HG03558 (cell line): ENCODE results near the gene BPIFA3.
"Not testable (repeated sequence)": the region's sequence is repeated elsewhere in the genome, so short reads cannot be mapped to it uniquely, and the experiment has no call there.

ENCODE experiments used
- ATAC-seq: cut with Tn5 transposase; IDR thresholded peaks from one replicate; pipeline ENCODE4 v1.9.1; 2021; ENCODE audit warnings: moderate number of reproducible peaks; ENCODE audit not compliant: unreplicated experiment; ENCODE audit errors: extremely low read depth

BPIFA3 gene

DNA sequence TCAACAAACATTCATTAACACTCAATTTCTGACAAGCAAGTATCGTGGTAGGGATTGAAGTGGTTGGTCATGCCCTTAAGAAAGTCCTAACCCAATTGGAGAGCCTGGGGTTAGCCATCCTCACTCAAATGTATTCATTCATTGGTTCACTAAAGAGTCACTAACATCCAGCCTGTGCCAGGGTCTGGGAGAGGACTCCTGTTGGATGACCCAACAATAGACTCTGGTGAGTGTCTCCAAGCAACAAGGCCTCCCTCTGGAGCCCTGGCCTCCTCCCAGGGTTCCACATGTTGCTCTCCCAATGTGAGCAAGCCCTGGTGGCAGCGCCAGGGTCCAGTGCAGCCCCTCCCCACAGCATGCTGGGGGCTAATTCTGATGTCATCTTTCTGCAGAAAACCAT lies at the start of gene BPIFA3:
BPIFA3 (plus strand) TSS at position 301 of the 400 bp plus-strand sequence. CDS start 185 bp downstream, outside the sequence.
- ATAC-seq = no peak

- no peak for ATAC-seq
These were observed 49.3 kb upstream of the BPIFA3 start, which contains the start of gene BPIFA2 for GRCh38 chr20:33167859-33168258. Gene BPIFA2, plus strand, starts transcription at chr20:33168159. Its CDS starts 987 bp downstream, at chr20:33169146.

DNA sequence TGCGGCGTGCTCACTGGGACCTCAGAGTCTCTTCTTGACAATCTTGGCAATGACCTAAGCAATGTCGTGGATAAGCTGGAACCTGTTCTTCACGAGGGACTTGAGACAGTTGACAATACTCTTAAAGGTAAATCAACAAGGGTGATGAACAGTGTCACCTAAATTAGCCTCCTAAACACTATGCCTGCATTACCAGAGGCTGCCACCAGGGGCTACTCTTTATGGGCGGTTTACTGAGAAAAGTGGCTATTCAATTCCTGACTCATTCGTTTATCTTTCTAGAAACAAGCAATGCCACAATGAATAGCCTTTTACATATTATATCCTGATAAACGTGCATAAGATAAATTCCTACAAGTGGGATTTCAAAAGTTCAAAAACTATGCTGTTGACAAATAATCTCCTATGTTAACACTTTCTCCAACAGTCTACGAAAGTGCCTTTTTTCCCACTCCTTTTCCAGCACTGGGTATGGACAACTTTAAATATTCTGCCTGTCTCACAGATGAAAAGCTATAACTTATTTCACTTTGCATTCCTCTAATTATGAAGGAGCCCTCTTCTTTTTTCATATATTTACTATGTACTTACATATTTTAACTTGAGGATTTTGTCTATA lies 47.9 kb upstream of the BPIFA3 start:
- no peak for ATAC-seq

DNA sequence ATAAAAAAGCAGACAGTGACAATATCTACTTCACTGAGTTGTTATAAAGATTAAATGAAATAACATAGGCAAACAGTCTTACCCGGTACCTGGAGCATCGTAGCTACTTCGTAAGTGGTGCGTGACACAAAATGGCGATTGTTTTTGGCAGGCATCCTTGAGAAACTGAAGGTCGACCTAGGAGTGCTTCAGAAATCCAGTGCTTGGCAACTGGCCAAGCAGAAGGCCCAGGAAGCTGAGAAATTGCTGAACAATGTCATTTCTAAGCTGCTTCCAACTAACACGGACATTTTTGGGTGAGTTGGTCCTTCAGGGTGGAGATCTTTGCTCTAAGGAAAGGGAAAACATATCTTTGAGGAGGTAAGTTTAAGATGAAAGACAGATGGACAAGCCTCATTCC lies 44.4 kb upstream of the BPIFA3 start:
- no peak for ATAC-seq

- ATAC-seq = no peak
These were observed 42.0 kb upstream of the BPIFA3 start for GRCh38 chr20:33175123-33175522.

DNA sequence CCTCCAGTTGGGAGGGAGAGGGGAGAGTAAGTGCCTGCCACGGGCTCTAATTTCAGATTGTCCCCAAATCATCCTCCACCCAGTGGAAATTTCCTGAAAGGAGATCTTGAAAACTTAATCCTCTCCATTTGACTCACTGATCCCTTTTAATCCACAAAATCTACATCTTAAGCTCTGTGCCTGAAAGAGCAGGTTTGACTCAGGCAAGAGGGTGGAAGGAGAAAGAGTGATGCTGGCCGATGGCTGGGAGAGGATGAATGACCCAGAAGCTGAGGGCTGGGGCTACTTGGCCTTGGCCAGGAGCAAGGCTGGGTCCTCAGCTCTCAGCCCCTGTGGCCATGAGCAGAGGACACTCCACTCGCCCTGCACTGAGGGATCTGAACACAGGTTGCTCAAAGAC lies 41.1 kb upstream of the BPIFA3 start:
- no peak for ATAC-seq

DNA sequence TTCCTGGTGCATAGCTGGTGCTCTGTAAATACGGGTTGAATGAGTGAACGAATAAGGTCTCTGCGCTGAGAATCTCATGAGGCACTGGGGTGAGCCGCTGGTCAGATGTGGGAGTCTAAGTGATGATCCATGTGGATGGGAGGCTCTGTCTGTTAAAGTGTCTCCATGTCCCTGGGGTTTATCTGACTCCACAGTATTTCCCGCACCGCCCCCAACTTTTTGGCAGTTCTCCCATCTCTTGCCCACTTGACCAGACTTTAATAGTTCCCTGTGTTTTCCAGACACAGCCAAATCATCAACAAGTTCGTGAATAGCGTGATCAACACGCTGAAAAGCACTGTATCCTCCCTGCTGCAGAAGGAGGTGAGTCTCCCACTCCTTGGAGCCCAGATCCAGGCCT lies 39.3 kb upstream of the BPIFA3 start:
- ATAC-seq = no peak

GRCh38 chr20:33178726-33179125 lies 38.4 kb upstream of the BPIFA3 start:
- ATAC-seq = no peak

DNA sequence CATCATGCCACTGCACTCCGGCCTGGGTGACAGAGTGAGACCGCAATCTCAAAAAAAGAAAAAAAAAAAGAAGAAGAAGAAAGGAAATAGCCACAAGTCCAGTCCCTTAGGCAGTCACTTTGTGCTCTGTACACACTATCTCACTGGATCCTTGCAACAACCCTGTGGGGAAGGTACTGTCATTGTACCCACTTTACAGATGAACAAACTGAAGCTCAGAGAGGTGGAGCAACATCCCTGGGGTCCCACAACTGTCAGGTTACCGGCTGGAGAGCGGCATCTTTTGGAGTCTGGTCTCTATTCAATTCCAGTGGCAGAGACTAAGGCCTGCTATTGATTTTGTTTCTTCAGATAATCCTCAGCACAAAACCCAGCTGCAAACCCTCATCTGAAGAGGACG lies 37.0 kb upstream of the BPIFA3 start:
- ATAC-seq = no peak

GRCh38 chr20:33181482-33182093 lies 35.6 kb upstream of the BPIFA3 start:
- ATAC-seq = no peak

DNA sequence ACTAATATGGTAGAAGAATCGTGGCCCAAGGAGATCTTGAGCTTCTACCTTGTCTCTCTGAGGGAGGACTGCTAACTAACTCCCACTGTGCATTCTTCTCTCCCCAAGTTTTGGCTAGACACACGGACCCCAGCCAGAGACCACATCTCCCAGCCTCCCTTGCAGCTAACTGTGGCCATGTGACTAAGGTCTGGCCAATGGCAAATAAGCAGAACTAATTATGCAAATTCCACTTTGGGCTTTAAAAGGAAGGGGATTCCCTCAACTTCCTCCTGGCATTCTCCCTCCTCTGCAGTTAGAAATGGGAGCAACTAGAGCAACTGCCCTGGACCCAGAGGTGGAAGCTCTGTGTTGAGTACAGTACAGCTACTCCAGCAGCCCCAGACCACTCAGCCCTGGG lies 33.8 kb upstream of the BPIFA3 start:
- ATAC-seq = no peak

- not testable (repeated sequence) for ATAC-seq
These were observed 32.0 kb upstream of the BPIFA3 start for GRCh38 chr20:33185031-33185590.

DNA sequence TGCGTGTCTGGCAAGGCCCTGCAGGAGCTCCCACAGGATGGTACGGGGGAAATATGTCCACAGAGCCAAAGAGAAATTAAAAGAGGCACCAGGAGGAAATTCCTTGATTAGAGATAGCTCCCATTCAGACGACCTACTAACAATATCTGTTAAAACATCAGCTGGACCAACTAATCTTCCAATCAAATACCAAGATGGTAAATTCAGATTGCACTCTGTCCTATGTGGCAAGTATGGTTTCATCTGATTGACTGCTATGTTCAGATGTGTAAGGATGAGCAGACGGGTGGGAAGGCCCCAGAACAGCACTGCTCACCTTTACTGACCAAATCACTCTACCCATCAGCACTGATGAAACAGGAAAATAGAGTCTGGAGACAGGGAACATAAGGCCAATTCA lies 29.7 kb upstream of the BPIFA3 start:
- ATAC-seq = no peak

DNA sequence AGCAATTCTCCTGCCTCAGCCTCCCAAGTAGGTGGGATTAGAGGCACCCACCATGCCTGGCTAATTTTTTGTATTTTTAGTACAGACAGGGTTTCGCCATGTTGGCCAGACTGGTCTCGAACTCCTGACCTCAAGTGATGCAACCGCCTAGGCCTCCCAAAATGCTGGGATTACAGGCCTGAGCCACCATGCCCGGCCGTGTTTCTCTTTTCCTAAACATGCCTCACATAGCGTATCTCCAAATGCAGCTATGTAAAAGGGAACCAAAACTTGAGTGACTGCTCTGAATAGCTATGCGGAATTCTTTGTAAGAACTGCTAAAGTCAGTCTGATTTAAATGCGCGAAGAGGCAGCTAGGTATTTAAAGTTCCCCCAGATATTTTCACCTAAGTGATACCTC lies 28.7 kb upstream of the BPIFA3 start:
- ATAC-seq = no peak

- ATAC-seq = no peak
These were observed 25.7 kb upstream of the BPIFA3 start for GRCh38 chr20:33191484-33191883.

- ATAC-seq = no peak
These were observed 25.2 kb upstream of the BPIFA3 start for GRCh38 chr20:33191955-33192354.

DNA sequence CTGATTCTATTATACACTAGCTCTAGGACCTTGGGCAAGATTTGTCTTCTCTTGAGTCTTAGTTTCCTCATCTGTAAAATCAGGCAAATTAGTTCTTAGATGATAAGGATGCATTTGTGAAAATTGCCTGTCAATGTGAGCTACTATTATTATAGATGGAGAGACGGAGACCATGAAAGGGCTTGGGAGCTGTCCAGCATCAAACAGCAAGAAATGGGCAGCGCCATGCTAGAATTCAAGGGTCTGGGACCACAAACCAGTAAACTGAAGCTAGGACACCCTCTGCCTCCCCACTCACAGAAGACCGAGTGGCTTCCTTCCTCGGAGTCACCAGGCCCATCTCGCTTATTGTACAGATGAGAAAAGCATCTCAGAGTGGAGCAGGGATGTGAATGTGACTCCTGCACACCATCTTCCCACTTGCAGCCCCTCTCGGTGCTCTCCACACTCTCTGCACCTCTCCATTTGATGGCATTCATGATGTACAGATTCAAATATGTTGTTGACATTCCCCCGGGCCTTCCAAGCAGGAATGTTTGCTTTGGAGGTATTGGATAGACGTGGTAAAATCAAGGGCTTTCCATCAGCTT lies 24.1 kb upstream of the BPIFA3 start:
- no peak for ATAC-seq

DNA sequence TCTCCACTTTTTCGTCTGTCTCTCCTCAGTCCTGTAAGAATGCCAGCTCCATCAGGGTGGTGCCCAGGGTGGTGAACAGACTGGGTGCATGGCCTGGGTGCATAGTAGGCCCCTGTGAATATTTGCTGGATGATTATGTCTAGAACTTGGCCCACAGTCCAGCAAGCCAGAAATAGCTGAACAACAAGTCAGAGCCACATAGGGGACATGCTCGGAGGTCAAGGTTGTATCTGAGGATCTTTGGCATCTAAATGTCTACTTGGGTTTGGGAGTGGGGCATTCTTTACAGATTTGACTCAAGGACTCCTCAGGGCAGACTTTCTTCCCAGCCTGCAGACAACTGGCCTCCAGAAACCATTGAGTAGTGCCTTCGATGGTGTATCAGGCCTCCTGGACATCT lies 18.1 kb upstream of the BPIFA3 start:
- no peak for ATAC-seq

- ATAC-seq = no peak
These were observed 14.7 kb upstream of the BPIFA3 start for GRCh38 chr20:33202451-33202850.

- ATAC-seq = no peak
These were observed 13.7 kb upstream of the BPIFA3 start for GRCh38 chr20:33203444-33203843.

GRCh38 chr20:33209789-33210188 lies 7.4 kb upstream of the BPIFA3 start:
- ATAC-seq = no peak
